Activated CD4-positive, alpha-beta T cell treated with anti-CD3 and anti-CD28 coated beads, Interleukin-2, amount 50 U/mL, for 4 hours (primary cell): Measurements from ENCODE around the gene ZNF418.
"Not testable (repeated sequence)": the region's sequence is repeated elsewhere in the genome, so short reads cannot be mapped to it uniquely, and the experiment has no call there.

Source experiments
- DNase-seq, 2 experiments: peaks; one replicate each; pipeline ENCODE4 v3.0.0-alpha.2; 2020

ZNF418 gene

DNA sequence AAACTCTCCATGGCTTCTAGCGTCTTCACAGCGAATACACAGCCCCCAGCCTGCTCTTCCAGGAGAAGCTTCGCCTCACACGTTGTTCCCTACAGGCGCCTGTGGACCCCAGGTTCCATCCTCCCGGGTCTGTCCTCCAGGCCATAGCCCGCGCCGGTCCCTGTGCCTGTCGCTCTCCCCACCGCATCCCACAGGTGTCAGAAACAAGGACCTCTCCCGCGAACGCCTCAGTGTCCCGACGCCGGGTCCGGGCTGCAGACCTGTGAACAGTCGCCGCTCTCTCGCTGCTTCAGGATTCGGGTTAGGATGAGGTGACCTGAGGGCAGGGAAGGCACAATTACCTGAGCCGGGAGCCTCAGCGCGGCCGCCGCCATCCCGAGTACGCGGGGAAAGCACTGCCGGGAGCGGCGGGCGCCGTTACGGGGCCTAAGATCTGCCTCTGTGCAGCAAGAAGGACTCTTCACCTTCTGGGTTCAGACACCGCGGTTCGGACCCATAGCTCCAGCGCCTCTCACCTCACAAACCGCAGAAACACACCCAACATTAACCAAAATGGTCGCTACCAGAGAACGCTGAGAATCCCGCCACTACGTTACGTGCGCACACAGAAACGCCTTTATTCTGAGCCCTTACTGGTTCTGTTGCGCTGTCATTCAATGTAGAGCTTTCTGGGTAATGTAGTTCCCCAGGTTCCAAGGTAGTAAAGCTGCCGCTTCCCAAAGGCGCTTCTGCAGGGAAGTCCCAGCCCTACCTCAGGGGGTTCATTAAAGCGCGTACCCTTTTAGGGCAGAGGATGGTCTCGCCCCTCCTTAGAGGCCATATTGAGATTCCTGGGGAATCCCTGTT is at the start of gene ZNF418:
Gene ZNF418, minus strand, starts transcription at position 583 of the 846 bp plus-strand sequence. CDS start 1,580 bp downstream, outside the sequence.
- peak; percentile 11 to 21 for DNase-seq

DNA sequence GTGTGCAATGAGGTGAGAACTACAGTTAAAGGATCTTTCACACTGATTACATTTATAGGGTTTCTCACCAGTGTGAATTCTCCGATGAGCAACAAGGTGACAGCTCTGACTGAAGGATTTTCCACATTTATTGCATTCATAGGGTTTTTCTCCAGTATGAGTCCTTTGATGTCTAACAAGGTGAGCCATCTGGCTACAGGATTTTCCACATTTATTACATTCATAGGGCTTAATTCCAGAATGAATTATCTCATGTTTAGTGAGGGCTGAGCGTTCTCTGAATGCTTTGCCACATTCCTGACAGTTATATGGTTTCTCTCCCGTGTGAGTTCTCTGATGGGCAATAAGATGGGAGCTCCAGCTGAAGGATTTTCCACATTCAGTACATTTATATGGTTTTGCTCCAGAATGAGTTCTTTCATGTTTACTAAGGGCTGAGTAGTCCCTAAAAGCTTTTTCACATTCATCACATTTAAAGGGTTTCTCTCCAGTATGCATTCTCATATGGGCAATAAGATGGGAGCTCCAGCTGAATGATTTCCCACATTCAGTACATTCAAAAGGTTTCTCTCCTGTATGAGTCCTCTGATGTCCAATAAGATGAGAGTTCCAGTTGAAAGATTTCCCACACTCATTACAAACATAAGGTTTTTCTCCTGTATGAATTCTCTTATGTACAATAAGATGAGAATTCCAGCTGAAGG is 43.5 kb upstream of the ZNF418 start:
- DNase-seq, result no peak

DNA sequence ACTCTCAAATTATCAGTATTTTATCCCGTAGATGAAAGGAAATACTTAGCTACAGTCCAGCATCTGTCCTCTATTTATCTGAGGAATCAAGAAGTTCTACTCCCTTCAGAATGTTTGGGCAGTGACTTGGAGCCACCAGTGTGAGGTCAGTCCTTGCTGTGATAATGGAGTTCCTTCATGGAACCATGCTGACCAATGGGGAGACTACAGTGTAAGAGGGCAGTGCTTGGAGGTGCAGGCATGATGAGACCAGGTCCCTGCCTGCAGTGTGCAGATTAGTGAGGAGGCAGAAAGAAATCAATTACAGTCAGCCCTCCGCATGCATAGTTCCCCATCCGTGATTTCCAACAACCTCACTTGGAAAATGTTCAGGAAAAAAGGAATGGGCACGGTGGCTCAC is 39.2 kb upstream of the ZNF418 start, which contains the start of gene C19orf18:
Gene C19orf18, minus strand, starts transcription at position 101 of the 400 bp plus-strand sequence. CDS start 102 bp downstream, outside the sequence.
- no peak for DNase-seq

DNA sequence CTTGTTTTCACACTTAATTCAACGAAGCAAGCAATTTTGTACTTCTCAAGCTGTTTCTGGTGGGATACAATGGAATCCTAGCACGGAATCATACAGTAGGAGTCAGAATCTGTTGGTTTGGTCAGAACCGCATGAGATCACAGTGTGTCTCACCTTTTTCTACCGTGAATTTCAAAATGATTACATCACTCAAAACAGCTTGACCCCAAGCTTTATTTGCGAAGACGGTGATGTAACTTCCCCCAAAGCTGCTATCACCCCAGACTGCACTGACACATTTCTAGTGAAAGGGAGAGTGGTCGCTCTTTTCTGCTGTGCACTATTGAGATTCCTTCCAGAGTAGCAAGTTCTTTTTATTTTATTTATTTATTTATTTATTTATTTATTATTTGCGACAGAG is 29.6 kb upstream of the ZNF418 start:
- no peak for DNase-seq

DNA sequence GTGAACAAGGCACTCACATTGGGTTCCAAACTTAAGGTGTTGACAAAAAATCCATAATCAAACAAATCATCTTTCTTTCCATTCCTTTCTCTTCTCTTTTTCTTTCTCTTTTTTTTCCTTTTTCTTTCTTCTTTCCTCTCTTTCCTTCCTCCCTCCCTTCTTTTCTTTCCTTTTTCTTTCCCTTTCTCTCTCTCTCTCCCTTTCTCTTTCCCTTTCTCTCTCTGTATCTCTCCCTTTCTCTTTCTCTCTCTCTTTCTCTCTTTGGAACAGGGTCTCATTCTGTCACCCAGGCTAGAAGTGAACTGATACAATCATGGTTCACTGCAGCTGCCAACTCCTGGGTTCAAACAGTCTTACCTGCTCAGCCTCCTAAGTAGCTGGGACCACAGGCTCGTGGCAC is 26.6 kb upstream of the ZNF418 start:
- DNase-seq, result no peak

DNA sequence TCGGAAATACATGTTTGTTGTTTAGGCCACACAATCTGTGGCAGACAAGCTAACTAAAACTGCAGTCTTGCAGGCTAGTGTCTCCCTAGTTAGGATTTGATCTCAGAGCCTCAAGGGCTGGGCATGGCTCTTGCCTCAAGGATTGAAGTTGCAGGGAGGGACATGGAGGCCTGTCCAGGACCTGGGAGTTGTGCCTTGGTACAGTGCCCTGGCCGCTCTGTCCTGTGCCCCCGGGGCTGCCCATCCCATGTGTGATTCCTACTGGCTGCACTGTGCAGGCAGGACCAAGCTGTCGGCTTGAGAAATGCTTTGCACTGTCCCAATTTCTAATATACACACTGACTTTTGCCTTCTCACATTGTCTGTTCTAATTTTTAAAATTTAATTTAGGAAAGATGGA is 19.8 kb upstream of the ZNF418 start:
- DNase-seq, result no peak

DNA sequence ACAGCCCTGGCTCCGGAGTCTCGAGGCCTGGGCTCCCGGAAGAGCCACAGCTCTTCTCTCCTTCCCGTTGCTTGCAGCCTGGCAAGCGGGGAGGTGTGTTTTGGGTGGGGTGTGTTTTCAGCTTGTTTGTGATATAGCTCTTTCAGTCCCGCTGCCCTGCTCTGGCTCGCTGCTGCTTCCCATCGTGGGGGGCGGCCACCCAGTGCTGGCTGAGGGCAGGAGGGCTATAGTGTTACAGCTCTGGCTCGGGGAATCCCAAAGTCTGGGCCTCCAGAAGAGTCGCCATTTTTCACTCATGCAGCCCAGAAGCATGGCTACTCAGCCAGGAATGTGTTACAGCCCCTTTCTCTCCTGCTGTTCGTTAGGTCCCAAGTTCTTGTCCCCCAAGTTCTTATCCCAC is 14.5 kb upstream of the ZNF418 start:
- no peak for DNase-seq

DNA sequence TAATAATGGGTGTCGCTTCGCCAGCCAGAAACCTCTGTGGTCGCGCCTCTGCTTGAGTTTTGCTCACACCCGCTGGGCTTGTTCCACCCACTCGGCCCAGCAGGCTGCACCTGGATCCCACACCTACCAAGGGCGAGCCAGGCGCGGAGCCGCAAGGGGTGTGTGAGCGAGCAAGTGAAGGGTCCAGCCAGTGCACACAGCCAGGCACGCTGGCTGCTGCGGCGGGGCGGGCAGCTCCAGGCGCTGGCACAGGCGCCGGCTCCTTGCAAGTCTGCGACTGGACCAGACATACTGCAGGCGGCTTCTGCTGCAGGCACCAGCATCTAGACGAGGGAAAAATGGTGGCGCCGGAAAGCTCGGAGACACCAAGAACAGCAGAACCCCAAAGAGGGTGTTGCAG is 14.1 kb upstream of the ZNF418 start:
- no peak for DNase-seq

DNA sequence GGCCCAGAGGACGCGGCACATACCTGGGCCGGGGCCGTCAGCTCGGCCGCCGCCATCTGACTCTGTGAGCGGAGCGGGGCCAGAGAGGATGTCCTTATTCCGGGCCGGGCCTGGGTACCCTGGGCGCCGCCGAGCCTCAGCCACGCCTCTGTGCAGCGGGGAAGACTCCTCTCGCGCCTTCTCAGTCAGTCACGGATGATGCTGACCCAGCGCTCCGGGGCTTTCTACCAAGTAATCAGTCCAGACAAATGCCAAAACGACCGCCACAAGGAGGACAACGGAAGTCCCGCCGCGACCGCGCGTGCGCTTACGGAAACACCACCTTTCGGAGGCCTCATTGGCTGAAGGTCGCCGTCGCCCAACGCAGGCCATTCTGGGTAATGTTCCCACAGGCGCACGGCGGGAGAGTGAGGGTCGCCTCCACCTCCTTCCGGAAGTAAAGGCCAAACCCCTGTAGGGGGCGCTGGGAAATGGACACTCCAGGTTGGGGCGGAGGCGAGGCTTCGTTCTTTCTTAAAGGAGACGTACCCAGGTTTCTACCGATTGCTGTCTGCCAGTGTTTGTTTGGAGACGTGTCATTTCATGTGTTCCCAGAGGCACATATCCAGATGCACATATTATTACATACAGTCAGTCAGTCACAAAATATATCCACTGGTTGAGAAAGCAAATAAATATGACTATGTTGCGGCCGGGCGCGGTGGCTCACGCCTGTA is 12.4 kb upstream of the ZNF418 start, which contains the start of gene ZNF256:
Gene ZNF256, minus strand, starts transcription at position 288 of the 716 bp plus-strand sequence. Its CDS starts 232 bp downstream, at position 56.
- DNase-seq, result peak; percentile 88 to 90

DNA sequence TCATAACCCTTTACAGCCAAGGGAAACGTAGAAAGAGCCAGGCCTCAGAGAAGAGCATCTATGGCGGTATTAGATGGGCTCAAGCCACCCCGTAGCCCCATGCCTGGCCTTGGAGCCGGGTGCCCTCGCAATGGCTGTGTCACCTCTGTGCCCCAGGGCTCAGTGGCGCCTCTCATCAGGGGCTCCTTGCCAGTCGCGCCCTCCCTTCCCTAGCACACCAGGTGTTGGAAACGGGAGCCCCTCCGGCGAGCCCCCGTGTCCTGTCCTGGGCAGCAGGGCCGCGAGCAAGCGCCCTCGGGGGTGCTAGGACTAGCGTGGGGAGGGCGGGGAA is 11.9 kb upstream of the ZNF418 start:
- no peak for DNase-seq

DNA sequence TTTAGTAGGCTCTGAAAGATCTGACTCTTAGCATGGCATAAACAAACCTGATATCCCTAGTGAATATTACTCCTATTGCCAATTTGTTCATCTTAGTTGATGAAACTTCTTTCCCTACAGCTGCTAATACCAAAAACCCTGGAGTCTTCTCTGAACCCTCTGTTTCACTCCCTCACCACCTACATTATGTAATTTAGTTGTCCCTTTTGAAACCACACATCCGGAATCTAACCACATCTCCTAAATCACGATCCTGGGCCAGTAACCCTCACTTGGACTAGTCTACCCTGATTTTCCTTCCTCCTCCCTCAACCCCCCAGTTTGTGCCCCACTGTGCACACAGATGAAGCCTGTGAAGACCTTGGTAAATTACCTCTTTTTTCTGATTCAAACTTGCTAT is 11.1 kb upstream of the ZNF418 start:
- no peak for DNase-seq

DNA sequence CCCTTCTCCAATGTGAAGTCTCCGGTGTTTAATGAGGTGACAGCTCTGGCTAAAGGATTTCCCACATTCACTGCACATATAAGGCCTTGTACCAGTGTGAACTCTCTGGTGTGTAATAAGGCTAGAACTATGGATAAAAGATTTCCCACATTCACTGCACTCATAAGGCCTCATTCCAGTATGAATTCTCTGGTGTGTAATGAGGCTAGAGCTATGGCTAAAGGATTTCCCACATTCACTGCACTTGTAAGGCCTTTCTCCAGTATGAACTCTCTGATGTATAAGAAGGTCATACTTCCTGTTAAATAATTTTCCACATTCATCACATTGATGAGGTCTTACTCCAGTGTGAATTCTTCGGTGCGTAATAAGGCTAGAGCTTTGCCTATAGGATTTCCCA is 6.4 kb upstream of the ZNF418 start:
- no peak for DNase-seq

DNA sequence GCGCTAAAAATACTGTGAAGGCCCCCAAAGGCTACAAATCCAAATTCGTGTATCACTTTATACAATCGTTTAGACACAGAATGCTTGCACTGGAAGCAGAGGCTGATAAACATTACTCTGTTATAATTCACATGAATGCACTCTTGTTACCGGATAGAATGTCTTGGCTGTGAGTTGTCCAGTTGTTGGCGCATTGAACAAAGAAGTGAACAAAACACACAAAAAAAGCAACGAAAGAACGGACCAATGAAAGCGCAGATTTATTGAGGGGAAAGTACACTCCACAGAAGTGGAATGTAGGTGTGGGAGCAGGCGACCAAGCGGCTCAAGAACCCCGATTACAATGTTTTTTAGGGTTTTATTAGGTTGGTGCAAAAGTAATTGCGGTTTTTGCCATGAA is 529 bp upstream of the ZNF418 start:
- no peak for DNase-seq

DNA sequence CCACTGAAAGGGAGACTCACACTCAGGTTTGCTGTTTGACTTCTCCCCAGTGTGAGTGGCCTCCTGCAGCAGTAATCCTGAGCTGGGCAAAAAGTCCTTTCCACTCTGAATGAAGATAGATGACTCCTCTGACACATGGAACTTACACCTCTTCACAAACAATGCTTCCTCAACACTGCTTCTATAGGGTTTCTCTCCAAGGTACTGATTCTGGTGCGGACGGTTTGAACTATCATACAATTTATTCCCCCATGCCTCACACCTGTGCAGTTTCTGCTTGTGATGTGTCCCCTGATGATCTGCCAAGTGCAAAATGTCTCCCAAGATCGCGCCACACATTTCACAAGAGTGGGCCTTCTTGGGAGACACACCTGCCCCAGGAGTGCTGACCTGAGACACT is 7.6 kb downstream of the ZNF418 start:
- no peak for DNase-seq

DNA sequence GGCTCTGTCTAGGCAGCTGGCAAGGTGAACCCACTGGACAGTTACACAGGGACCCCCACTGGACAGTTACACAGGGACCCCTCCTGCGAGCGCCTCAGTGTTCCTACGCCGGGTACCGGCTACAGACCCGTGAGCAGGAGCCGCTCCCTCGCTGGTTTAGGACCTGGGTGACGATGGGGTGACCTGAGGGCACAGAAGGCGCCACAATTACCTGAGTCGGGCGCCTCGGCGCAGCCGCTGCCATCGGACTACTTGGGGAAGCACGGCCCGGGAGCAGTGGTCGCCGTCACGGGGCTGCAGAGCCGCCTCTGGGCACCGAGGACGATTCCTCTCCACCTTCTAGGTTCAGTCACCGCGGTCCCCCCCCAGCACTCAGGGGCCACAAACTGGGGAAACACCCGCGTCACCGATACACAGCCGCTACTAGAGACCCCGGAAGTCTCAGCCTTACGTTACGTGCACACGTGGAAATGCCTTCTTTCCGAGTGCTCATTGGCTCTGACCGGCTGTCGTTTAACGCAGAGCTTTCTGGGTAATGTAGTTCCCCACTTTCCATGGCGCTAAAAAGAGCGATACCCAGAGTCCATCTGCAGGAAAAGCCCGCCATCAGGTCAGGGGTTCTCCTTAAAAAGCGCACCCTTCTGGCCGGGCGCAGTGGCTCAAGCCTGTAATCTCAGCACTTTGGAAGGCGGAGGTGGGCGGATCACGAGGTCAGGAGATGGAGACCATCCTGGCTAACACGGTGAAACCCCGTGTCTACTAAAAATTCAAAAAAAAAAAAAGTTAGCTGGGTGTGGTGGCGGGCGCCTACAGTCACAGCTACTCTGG is 18.8 kb downstream of the ZNF418 start, which contains the start of gene ZNF417:
Gene ZNF417, minus strand, starts transcription at position 425 of the 828 bp plus-strand sequence. Its CDS starts 181 bp downstream, at position 244.
- DNase-seq, result peak; percentile 81 to 83

DNA sequence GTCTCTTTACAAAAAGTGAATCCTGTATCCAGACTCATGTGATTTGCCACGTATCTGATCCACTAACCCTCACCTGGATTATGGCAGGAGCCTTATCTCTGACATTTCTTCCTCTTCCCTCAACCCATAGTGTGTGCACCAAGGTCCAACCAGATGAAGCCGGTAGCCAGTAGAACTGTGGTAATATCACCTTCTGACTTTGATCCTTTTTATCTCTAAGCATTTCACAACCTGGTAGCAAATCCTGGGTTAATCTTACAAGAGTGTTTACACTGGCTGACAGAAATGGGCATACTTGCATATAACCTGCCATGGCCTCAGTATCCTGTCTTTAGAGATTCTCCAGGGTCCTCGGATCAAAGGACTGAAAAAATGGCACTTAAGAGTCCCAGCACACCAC is 20.7 kb downstream of the ZNF418 start:
- no peak for DNase-seq

DNA sequence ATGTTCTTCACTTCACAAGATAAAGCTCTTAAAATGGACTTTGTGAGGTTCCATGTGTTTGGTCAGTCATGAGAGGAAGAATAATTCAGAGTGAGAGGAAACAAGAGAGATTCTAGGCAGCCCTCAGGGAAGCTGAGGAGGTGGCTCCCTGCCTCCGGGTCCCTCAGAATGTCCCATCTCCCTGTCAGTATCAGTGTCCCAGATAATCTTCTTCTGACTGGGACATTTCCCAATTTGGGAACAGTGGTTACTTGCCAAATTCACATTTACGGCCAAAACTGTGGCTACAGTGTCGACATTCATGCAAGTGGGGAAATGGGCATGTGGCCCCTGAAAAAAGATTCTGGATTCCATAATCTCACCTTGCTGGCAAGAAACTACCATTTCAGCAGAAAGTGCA is 27.8 kb downstream of the ZNF418 start:
- DNase-seq, result no peak

DNA sequence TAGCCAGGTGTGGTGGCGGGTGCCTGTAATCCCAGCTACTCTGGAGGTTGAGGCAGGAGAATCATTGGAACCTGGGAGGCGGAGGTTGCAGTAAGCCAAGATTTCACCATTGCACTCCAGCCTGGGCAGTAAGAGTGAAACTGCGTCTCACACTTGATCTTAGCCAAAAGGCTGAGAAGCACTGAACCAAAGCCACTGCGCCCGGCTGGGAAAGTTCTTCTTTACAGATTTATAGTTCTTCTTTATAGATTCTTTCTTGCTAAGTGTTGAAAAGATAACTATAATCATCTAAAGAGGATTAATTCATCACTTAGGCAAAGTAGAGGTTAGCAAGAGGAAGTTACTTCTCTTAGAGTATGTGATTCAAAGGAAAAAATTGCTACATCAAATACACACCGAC is 29.9 kb downstream of the ZNF418 start:
- no peak for DNase-seq

DNA sequence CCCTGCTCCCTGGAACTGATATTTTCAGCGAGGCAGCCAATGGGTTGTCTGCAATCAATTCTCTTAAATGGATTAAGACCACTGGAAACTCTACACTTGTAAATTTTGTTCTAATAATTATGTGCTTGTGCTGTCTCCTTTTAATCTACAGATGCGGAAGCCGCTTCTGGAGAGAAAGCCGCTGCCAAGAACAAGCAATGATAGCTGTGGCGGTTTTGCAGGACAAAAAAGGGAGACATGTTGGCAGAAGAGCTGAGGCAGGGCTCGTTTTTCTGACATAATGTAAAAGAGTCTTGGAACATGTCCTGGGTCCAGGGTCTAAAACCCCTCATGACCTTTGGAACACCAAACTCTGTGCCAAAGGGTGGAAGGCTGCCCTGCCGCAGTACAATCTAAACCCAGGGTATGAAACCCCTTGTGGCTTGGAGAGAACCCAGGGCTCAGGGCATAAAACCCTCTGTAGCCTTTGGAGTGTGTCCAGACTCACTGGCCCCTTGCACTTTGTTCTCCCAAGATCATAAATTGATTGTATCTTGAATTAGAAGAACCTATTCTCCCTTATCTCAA is 31.5 kb downstream of the ZNF418 start:
- no peak for DNase-seq

DNA sequence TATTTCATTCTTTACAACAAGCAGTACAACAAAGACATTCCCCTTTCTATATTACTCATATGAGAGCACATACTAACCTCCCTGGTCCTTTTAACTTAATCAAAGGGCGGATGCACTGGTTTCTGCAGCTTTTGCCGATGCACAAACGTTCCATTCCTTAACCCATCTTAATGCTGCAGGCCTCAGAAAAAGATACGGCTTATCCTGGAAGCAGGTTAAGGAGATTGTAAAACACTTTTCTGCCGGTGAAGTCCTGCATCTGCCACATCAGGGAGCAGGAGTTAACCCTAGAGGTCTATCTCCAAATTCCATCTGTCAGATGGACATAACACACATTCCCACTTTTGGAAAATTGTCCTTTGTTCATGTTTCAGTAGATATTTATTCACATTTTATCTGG is 34.9 kb downstream of the ZNF418 start:
- no peak for DNase-seq

DNA sequence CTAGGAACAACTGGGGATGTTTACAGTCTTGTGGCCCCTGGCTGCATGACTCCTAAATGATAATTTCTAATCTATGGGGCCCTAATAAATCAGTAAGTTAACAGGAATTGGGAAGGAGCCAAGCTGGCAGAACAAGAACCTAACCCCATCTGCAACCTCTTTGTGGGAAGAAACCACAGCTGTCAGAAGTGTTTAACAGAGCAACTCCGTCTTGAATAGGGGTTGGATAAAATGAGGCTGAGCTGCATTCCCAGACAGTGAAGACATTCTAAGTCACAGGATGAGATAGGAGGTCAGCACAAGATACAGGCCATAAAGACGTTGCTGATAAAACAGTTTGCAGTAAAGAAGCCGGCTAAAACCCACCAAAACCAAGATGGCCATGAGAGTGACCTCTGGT is 44.5 kb downstream of the ZNF418 start:
- not testable (repeated sequence) for DNase-seq
